ENCODE results near the gene GSTA5.
"Not testable (repeated sequence)": the region's sequence is repeated elsewhere in the genome, so short reads cannot be mapped to it uniquely, and the experiment has no call there.

Gene GSTA5

DNA sequence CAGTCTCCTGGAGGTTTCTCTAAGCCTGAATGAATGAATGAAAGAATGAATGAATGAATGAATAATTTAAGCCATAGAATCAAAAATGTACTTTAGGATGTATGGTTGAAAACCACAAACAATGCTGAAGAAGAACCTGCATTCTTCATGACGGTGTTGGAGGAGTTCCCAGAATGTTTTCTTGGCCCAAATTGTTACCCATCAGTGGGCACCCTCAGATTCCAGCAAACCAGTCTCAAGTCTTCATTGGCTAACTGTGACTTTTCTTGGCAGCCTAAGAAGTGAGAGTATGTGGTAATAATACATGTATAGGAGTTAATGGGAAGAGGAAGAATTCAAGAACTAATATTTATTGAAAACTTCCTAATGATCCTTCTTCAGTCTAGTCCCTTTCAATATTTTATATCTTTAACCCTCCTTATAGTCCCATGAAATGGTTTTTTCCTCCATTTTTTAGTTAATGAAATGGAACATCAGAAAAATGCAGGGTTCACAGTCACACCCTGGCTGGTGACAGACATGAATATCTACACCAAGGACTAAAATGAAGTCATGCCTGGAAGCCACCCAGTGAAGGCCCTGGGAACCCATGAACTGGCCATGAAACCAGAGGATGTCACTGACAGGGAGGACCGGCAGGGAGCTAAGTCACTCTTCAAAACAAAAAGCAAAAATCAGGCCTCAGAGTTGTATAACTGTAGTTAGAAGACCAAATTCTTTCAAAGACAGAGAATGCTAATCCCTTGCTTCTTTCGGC is 29.9 kb upstream of the GSTA5 start:
- not testable (repeated sequence) for H3K27ac ChIP-seq (ENCODE audit: low read depth, low read length); H2BK15ac ChIP-seq (replicated peaks; ENCODE audit: low read depth); H4K5ac ChIP-seq (ENCODE audit: low read length); H3K9ac ChIP-seq (ENCODE audit: low read length); H3K4me1 ChIP-seq (ENCODE audit: control insufficient read depth, low read depth, low read length); DNase-seq; H3K56ac ChIP-seq (ENCODE audit: low read length); H3K23ac ChIP-seq (ENCODE audit: low read length); H3K4me3 ChIP-seq (ENCODE audit: low read length); H3K27me3 ChIP-seq (ENCODE audit: insufficient read depth, low read length, poor library complexity); H2AK5ac ChIP-seq (ENCODE audit: low read length); H3K36me3 ChIP-seq (ENCODE audit: control insufficient read depth, insufficient read depth, low read length); H3K79me2 ChIP-seq (ENCODE audit: control insufficient read depth, insufficient read depth, low read length); H3K4me2 ChIP-seq (ENCODE audit: low read length); H3K4ac ChIP-seq (ENCODE audit: low read depth, low read length); H2BK120ac ChIP-seq (ENCODE audit: low read depth, low read length); H3K18ac ChIP-seq (ENCODE audit: low read length); H2BK5ac ChIP-seq (ENCODE audit: low read length); H4K8ac ChIP-seq (ENCODE audit: low read depth, low read length); H3K79me1 ChIP-seq (ENCODE audit: low read length)
- no CpG with 5 or more reads among the region's 3 CpGs for WGBS (ENCODE audit: extremely low coverage, insufficient coverage, low lambda C conversion rate)

GRCh38 chr6:52868899-52869298 is 28.3 kb upstream of the GSTA5 start:
- not testable (repeated sequence) for H3K9ac ChIP-seq (ENCODE audit: low read length); H4K8ac ChIP-seq (ENCODE audit: low read depth, low read length); H3K4me1 ChIP-seq (ENCODE audit: control insufficient read depth, low read depth, low read length); H3K56ac ChIP-seq (ENCODE audit: low read length); H4K5ac ChIP-seq (ENCODE audit: low read length); H3K79me1 ChIP-seq (ENCODE audit: low read length); DNase-seq; H3K4me3 ChIP-seq (ENCODE audit: low read length); H3K27me3 ChIP-seq (ENCODE audit: insufficient read depth, low read length, poor library complexity); H3K79me2 ChIP-seq (ENCODE audit: control insufficient read depth, insufficient read depth, low read length); H3K18ac ChIP-seq (ENCODE audit: low read length); H2BK120ac ChIP-seq (ENCODE audit: low read depth, low read length); H3K4ac ChIP-seq (ENCODE audit: low read depth, low read length); H2AK5ac ChIP-seq (ENCODE audit: low read length); H3K36me3 ChIP-seq (ENCODE audit: control insufficient read depth, insufficient read depth, low read length); H3K27ac ChIP-seq (ENCODE audit: low read depth, low read length); H2BK5ac ChIP-seq (ENCODE audit: low read length); H3K23ac ChIP-seq (ENCODE audit: low read length); H3K4me2 ChIP-seq (ENCODE audit: low read length); H2BK15ac ChIP-seq (replicated peaks; ENCODE audit: low read depth)
- WGBS (ENCODE audit: extremely low coverage, insufficient coverage, low lambda C conversion rate) = no CpG with 5 or more reads among the region's 5 CpGs

GRCh38 chr6:52868240-52868639 is 27.6 kb upstream of the GSTA5 start:
- no peak overlapping the region for H4K5ac ChIP-seq (ENCODE audit: low read length)
- no peak overlapping the region for H2BK120ac ChIP-seq (ENCODE audit: low read depth, low read length)
- H3K79me2 ChIP-seq (ENCODE audit: control insufficient read depth, insufficient read depth, low read length) = no peaks in the 10 kb centered on the region
- H3K79me1 ChIP-seq (ENCODE audit: low read length) = no peaks in the 10 kb centered on the region
- no peak overlapping the region for H2AK5ac ChIP-seq (ENCODE audit: low read length)
- no peak overlapping the region for H3K23ac ChIP-seq (ENCODE audit: low read length)
- no peak for DNase-seq
- no peak overlapping the region for H3K9ac ChIP-seq (ENCODE audit: low read length)
- H3K56ac ChIP-seq (ENCODE audit: low read length) = no peak overlapping the region
- no peak overlapping the region for H2BK15ac ChIP-seq (replicated peaks; ENCODE audit: low read depth)
- no peak overlapping the region for H3K4me2 ChIP-seq (ENCODE audit: low read length)
- no peak overlapping the region for H3K18ac ChIP-seq (ENCODE audit: low read length)
- WGBS (ENCODE audit: extremely low coverage, insufficient coverage, low lambda C conversion rate) = no CpG with 5 or more reads among the region's 1 CpG
- H3K27ac ChIP-seq (ENCODE audit: low read depth, low read length) = no peak overlapping the region
- H3K4me3 ChIP-seq (ENCODE audit: low read length) = no peak overlapping the region
- H3K27me3 ChIP-seq (ENCODE audit: insufficient read depth, low read length, poor library complexity) = no peaks in the 10 kb centered on the region
- H3K4ac ChIP-seq (ENCODE audit: low read depth, low read length) = no peak overlapping the region
- H3K4me1 ChIP-seq (ENCODE audit: control insufficient read depth, low read depth, low read length) = no peaks in the 10 kb centered on the region
- H2BK5ac ChIP-seq (ENCODE audit: low read length) = no peak overlapping the region
- no peak overlapping the region for H4K8ac ChIP-seq (ENCODE audit: low read depth, low read length)
- H3K36me3 ChIP-seq (ENCODE audit: control insufficient read depth, insufficient read depth, low read length) = no peaks in the 10 kb centered on the region

DNA sequence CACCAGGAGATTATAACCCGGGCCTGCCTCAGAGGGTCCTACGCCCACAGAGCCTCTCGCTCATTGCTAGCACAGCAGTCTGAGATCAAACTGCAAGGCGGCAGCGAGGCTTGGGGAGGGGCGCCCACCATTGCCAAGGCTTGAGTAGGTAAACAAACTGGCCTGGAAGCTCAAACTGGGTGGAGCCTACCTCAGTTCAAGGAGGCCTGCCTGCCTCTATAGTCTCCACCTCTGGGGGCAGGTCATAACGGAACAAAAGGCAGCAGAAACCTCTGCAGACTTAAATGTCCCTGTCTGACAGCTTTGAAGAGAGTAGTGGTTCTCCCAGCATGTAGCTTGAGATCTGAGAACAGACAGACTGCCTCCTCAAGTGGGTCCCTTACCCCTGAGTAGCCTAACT is 20.5 kb upstream of the GSTA5 start:
- H2BK120ac ChIP-seq (ENCODE audit: low read depth, low read length); H2AK5ac ChIP-seq (ENCODE audit: low read length); H3K4me2 ChIP-seq (ENCODE audit: low read length); H3K56ac ChIP-seq (ENCODE audit: low read length); H3K27me3 ChIP-seq (ENCODE audit: insufficient read depth, low read length, poor library complexity); H2BK15ac ChIP-seq (replicated peaks; ENCODE audit: low read depth); H3K36me3 ChIP-seq (ENCODE audit: control insufficient read depth, insufficient read depth, low read length); H2BK5ac ChIP-seq (ENCODE audit: low read length); H3K79me1 ChIP-seq (ENCODE audit: low read length); H3K4ac ChIP-seq (ENCODE audit: low read depth, low read length); H3K23ac ChIP-seq (ENCODE audit: low read length); H3K18ac ChIP-seq (ENCODE audit: low read length); H3K4me1 ChIP-seq (ENCODE audit: control insufficient read depth, low read depth, low read length); H3K4me3 ChIP-seq (ENCODE audit: low read length); H4K8ac ChIP-seq (ENCODE audit: low read depth, low read length); H3K27ac ChIP-seq (ENCODE audit: low read depth, low read length); H3K9ac ChIP-seq (ENCODE audit: low read length); H4K5ac ChIP-seq (ENCODE audit: low read length); H3K79me2 ChIP-seq (ENCODE audit: control insufficient read depth, insufficient read depth, low read length): not testable (repeated sequence)
- no CpG with 5 or more reads among the region's 7 CpGs for WGBS (ENCODE audit: extremely low coverage, insufficient coverage, low lambda C conversion rate)
- DNase-seq = peak; percentile 83

- Histone ChIP-seq H4K8ac (ENCODE audit: low read depth, low read length) (no peak overlapping the region), H3K4me3 (ENCODE audit: low read length) (no peak overlapping the region), H3K18ac (ENCODE audit: low read length) (no peak overlapping the region), H3K56ac (ENCODE audit: low read length) (no peak overlapping the region), H3K27me3 (ENCODE audit: insufficient read depth, low read length, poor library complexity) (no peaks in the 10 kb centered on the region), H3K9ac (ENCODE audit: low read length) (no peak overlapping the region), H4K5ac (ENCODE audit: low read length) (no peak overlapping the region), H3K4me2 (ENCODE audit: low read length) (no peak overlapping the region), H3K27ac (ENCODE audit: low read depth, low read length) (no peak overlapping the region), H2BK5ac (ENCODE audit: low read length) (no peak overlapping the region), H3K79me2 (ENCODE audit: control insufficient read depth, insufficient read depth, low read length) (no peaks in the 10 kb centered on the region), H3K79me1 (ENCODE audit: low read length) (no peaks in the 10 kb centered on the region), H2BK15ac (replicated peaks; ENCODE audit: low read depth) (no peak overlapping the region), H2BK120ac (ENCODE audit: low read depth, low read length) (no peak overlapping the region), H3K4ac (ENCODE audit: low read depth, low read length) (no peak overlapping the region), H3K4me1 (ENCODE audit: control insufficient read depth, low read depth, low read length) (no peaks in the 10 kb centered on the region), H2AK5ac (ENCODE audit: low read length) (no peak overlapping the region), H3K23ac (ENCODE audit: low read length) (no peak overlapping the region), H3K36me3 (ENCODE audit: control insufficient read depth, insufficient read depth, low read length) (no peaks in the 10 kb centered on the region)
- no peak for DNase-seq
- no CpG with 5 or more reads among the region's 4 CpGs for WGBS (ENCODE audit: extremely low coverage, insufficient coverage, low lambda C conversion rate)
These were observed 17.8 kb upstream of the GSTA5 start for GRCh38 chr6:52858416-52858815.

GRCh38 chr6:52856137-52856536 is 15.5 kb upstream of the GSTA5 start:
- H4K8ac ChIP-seq (ENCODE audit: low read depth, low read length); H4K5ac ChIP-seq (ENCODE audit: low read length); H3K18ac ChIP-seq (ENCODE audit: low read length); H2BK5ac ChIP-seq (ENCODE audit: low read length); H2BK15ac ChIP-seq (replicated peaks; ENCODE audit: low read depth); H3K23ac ChIP-seq (ENCODE audit: low read length); H2AK5ac ChIP-seq (ENCODE audit: low read length); H2BK120ac ChIP-seq (ENCODE audit: low read depth, low read length); H3K9ac ChIP-seq (ENCODE audit: low read length); H3K27ac ChIP-seq (ENCODE audit: low read depth, low read length); H3K36me3 ChIP-seq (ENCODE audit: control insufficient read depth, insufficient read depth, low read length); H3K4ac ChIP-seq (ENCODE audit: low read depth, low read length); H3K4me1 ChIP-seq (ENCODE audit: control insufficient read depth, low read depth, low read length); H3K4me3 ChIP-seq (ENCODE audit: low read length); H3K56ac ChIP-seq (ENCODE audit: low read length); H3K79me1 ChIP-seq (ENCODE audit: low read length); H3K27me3 ChIP-seq (ENCODE audit: insufficient read depth, low read length, poor library complexity); H3K79me2 ChIP-seq (ENCODE audit: control insufficient read depth, insufficient read depth, low read length); H3K4me2 ChIP-seq (ENCODE audit: low read length): not testable (repeated sequence)
- WGBS (ENCODE audit: extremely low coverage, insufficient coverage, low lambda C conversion rate) = no CpG with 5 or more reads among the region's 3 CpGs
- DNase-seq = peak; percentile 88

All from mesendoderm (in vitro differentiated cells).